PC-3 (cell line): ENCODE data around the gene HOXA9. TPM values are rescaled to one million over a fixed set of nuclear protein-coding genes. Genes with fewer than 3 reads are reported as not detected.

Experiments used
- ATAC-seq: fragments of 200-7000 bp; cut with Tn5 transposase; 2 replicates; pipeline ENCODE4 v1.9.1; 2020; ENCODE audit warnings: mild to moderate bottlenecking, moderate library complexity
- BruUV-seq: library from RNA; stranded (reverse); fragments of 400-500 nt; replicated peaks from 2 replicates; lab custom pipeline; 2021; lab: Mats Ljungman, UMichigan
- CTCF ChIA-PET: fragments of 300-600 bp; sonication (Branson Sonifier 250); formaldehyde crosslinking; loops from one replicate; lab custom pipeline; 2022; ENCODE audit warnings: antibody characterized with exemption; lab: Charles Lee
- POLR2A ChIA-PET: fragments of 300-600 bp; sonication (Branson Sonifier 250); formaldehyde crosslinking; loops from one replicate; lab custom pipeline; 2022; ENCODE audit warnings: antibody characterized with exemption; ENCODE audit not compliant: unreplicated experiment; lab: Charles Lee
- DNase-seq: peaks from one replicate; pipeline ENCODE4 v3.0.0-alpha.2; 2015
- H2AFZ ChIP-seq: fragments of 300-600 bp; sonication (generic); 2 replicates; pipeline ENCODE4 v1.6.0; 2016; ENCODE audit warnings: antibody characterized with exemption, low read length
- H3F3A ChIP-seq: fragments of 300-600 bp; sonication (generic); one replicate; pipeline ENCODE4 v1.6.0; 2017; ENCODE audit warnings: antibody characterized with exemption, low read length, control low read depth, mild to moderate bottlenecking; ENCODE audit not compliant: unreplicated experiment
- H3K27ac ChIP-seq: fragments of 300-600 bp; sonication (generic); 2 replicates; pipeline ENCODE4 v1.5.1; 2016; ENCODE audit warnings: mild to moderate bottlenecking, low read length
- H3K27me3 ChIP-seq: fragments of 300-600 bp; sonication (generic); 2 replicates; pipeline ENCODE4 v1.6.1; 2016; ENCODE audit warnings: low read length, mixed read lengths
- H3K36me3 ChIP-seq: fragments of 300-600 bp; sonication (generic); 2 replicates; pipeline ENCODE4 v1.6.1; 2016; ENCODE audit warnings: low read depth, mixed run types, low read length, mixed read lengths
- H3K4me1 ChIP-seq: fragments of 300-600 bp; sonication (generic); 2 replicates; pipeline ENCODE4 v1.5.1; 2016; ENCODE audit warnings: low read length; ENCODE audit not compliant: insufficient read depth
- H3K4me2 ChIP-seq: fragments of 300-600 bp; sonication (generic); 2 replicates; pipeline ENCODE4 v1.6.0; 2016; ENCODE audit warnings: low read length
- H3K4me3 ChIP-seq: fragments of 300-600 bp; sonication (generic); 2 replicates; pipeline ENCODE4 v1.5.1; 2016; ENCODE audit warnings: mild to moderate bottlenecking, low read length, mixed read lengths
- H3K79me2 ChIP-seq: fragments of 300-600 bp; sonication (generic); 2 replicates; pipeline ENCODE4 v1.6.1; 2017; ENCODE audit warnings: low read length, mixed read lengths
- H3K9ac ChIP-seq: fragments of 300-600 bp; sonication (generic); 2 replicates; pipeline ENCODE4 v1.6.0; 2016; ENCODE audit warnings: mild to moderate bottlenecking, low read length
- H3K9me2 ChIP-seq: fragments of 300-600 bp; sonication (generic); replicated peaks from 2 replicates; pipeline ENCODE4 v1.6.1; 2016; ENCODE audit warnings: mixed run types, low read length, mixed read lengths
- H3K9me3 ChIP-seq: fragments of 300-600 bp; sonication (generic); 2 replicates; pipeline ENCODE4 v1.6.1; 2016; ENCODE audit warnings: low read length, mixed read lengths
- H4K20me1 ChIP-seq: fragments of 300-600 bp; sonication (generic); 2 replicates; pipeline ENCODE4 v1.6.1; 2016; ENCODE audit warnings: low read length, mixed read lengths
- CTCF ChIP-seq: fragments of 300-600 bp; sonication (generic); conservative IDR thresholded peaks from 2 replicates; pipeline ENCODE4 v1.5.1; 2017; ENCODE audit warnings: antibody characterized with exemption, low read depth, mild to moderate bottlenecking, low read length
- EZH2 ChIP-seq: fragments of 300-600 bp; sonication (generic); IDR thresholded peaks from one replicate; pipeline ENCODE4 v1.6.1; 2017; ENCODE audit warnings: antibody characterized with exemption, mild to moderate bottlenecking, low read length; ENCODE audit not compliant: unreplicated experiment
- EZH2phosphoT487 ChIP-seq: fragments of 300-600 bp; sonication (generic); IDR thresholded peaks from 2 replicates; pipeline ENCODE4 v1.6.1; 2018; ENCODE audit warnings: mild to moderate bottlenecking, antibody characterized with exemption, low read length, borderline replicate concordance
- intact Hi-C: fragments of 100-400 bp; cut with micrococcal nuclease; formaldehyde crosslinking; loops from 2 replicates; pipeline ENCODE4 v1.9.0; 2023
- total RNA-seq: library from RNA; depleted of rRNA; stranded (reverse); fragments of >200 nt; gene quantifications from 2 replicates; pipeline ENCODE4 v1.2.3, GENCODE V29; 2014

HOXA9 gene
- total RNA-seq, 1 experiment from 2014 or later = 69.0 TPM

- Histone ChIP-seq H3K9me2 (no peaks in the 10 kb centered on the region), H3K4me3 (no peak overlapping the region), H4K20me1 (no peaks in the 10 kb centered on the region), H3K4me1 (peaks cover 3% of the 10 kb centered on the region; the same call in 1 of the 2 replicates), H2AFZ (no peak overlapping the region), H3K9ac (no peak overlapping the region), H3K27me3 (no peaks in the 10 kb centered on the region), H3K4me2 (no peak overlapping the region), H3K9me3 (no peaks in the 10 kb centered on the region), H3F3A (no peaks in the 10 kb centered on the region), H3K36me3 (peaks cover 13% of the 10 kb centered on the region; the same call in 1 of the 2 replicates), H3K27ac (no peak overlapping the region), H3K79me2 (peaks cover 5% of the 10 kb centered on the region; the same call in 1 of the 2 replicates)
- POLR2A ChIA-PET = no interaction called here
- CTCF ChIA-PET = interaction anchor here (0.6 kb wide), 1 partner anchor 464 kb away, joined by 3 read pairs; no protein-coding TSS in a partner anchor
- DNase-seq (no peak), ATAC-seq (no peak)
- intact Hi-C loops = no loop called here
- TF ChIP-seq CTCF = no peak
- TF ChIP-seq EZH2 = no peak
- BruUV-seq = no TSS peak
These were observed 24.0 kb downstream of the HOXA9 start for GRCh38 chr7:27141137-27141922.

GRCh38 chr7:27140126-27140857 is 25.0 kb downstream of the HOXA9 start:
- H3K4me1 ChIP-seq = peaks cover 13% of the 10 kb centered on the region
- ATAC-seq (no peak), DNase-seq (no peak)
- H3K27ac ChIP-seq = no peak overlapping the region
- H4K20me1 ChIP-seq = no peaks in the 10 kb centered on the region
- POLR2A ChIA-PET = no interaction called here
- H3K36me3 ChIP-seq = peaks cover 10% of the 10 kb centered on the region; the same call in 1 of the 2 replicates
- BruUV-seq = no TSS peak
- CTCF ChIA-PET = no interaction called here
- H3K9me3 ChIP-seq = no peaks in the 10 kb centered on the region
- H3K4me3 ChIP-seq = no peak overlapping the region
- intact Hi-C loops = no loop called here
- TF ChIP-seq EZH2 (no peak), EZH2phosphoT487 (no peak), CTCF (no peak)
- no peaks in the 10 kb centered on the region for H3K27me3 ChIP-seq
- H2AFZ ChIP-seq = no peak overlapping the region
- H3K9ac ChIP-seq = no peak overlapping the region
- H3K4me2 ChIP-seq = no peak overlapping the region
- no peaks in the 10 kb centered on the region for H3K79me2 ChIP-seq
- H3K9me2 ChIP-seq = no peaks in the 10 kb centered on the region
- no peaks in the 10 kb centered on the region for H3F3A ChIP-seq
